LNCaP clone FGC (cell line): ENCODE data around the gene GSTA1.
"Not testable (repeated sequence)": the region's sequence is repeated elsewhere in the genome, so short reads cannot be mapped to it uniquely, and the experiment has no call there.

Experiments used
- DNase-seq: peaks from one replicate; pipeline ENCODE4 v3.0.0-alpha.2; 2011; ENCODE audit warnings: low read depth
- H3K4me3 ChIP-seq: 2 replicates; pipeline ENCODE4 v1.5.1; 2011; ENCODE audit warnings: mild to moderate bottlenecking, low read depth, low read length, control low read depth
- TF ChIP-seq, protein P1 (sequence below): IDR thresholded peaks from 2 replicates; pipeline ENCODE4 v1.5.1; 2012; ENCODE audit warnings: mild to moderate bottlenecking; ENCODE audit not compliant: control insufficient read depth, insufficient read depth; ENCODE audit errors: extremely low read depth

The GSTA1 gene

DNA sequence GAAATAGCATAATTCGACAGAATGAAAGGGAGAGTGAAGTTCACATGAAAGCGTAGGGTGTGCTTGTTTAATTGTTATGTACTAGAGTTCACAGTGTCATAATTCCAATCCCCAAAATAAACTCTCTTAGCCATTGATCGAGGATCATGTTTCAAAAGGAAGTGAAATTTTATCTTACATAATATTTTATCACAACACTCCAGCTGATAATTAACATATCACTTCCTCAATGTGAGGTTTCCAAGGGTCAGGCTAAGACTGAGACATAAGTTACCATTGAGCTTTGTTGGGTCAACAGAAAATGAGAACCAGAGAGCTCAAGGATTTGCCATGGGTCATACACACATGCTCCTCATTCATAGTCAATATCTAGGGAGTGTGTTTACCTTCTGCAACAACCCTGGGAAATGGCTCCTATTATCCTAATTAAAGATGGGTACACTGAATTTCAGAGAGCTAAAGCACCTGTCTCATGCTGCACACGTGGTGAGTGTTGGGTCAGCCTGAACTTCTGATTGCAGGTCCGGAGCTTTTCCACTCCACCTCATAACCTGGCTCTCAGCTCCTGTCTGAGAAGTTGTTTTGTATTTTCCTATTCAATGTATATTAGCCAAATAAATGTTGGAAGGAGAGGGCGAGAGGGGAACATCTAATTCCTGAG, 43.4 kb downstream of the GSTA1 start:
- no peak for DNase-seq
- TF ChIP-seq, protein P1, sequence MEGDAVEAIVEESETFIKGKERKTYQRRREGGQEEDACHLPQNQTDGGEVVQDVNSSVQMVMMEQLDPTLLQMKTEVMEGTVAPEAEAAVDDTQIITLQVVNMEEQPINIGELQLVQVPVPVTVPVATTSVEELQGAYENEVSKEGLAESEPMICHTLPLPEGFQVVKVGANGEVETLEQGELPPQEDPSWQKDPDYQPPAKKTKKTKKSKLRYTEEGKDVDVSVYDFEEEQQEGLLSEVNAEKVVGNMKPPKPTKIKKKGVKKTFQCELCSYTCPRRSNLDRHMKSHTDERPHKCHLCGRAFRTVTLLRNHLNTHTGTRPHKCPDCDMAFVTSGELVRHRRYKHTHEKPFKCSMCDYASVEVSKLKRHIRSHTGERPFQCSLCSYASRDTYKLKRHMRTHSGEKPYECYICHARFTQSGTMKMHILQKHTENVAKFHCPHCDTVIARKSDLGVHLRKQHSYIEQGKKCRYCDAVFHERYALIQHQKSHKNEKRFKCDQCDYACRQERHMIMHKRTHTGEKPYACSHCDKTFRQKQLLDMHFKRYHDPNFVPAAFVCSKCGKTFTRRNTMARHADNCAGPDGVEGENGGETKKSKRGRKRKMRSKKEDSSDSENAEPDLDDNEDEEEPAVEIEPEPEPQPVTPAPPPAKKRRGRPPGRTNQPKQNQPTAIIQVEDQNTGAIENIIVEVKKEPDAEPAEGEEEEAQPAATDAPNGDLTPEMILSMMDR, result no peak

DNA sequence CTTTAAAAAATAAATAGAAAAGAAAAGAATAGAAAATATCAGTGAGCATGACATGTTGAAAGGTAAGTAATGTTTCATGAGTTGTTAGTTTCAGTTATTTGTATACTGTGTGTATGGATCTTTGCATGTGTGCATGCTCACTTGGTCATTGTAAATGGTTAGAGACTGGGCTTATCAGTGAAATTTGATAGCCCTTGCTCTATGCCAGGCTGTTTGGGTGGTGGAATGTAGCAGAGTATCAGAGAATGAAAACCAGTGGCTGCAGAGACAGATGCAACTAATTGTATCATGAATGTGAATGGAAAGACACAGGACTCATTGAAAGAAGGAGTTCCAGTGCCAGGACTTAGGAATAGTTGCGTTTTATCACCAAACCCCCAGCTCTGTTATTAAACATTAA, 44.5 kb downstream of the GSTA1 start:
- H3K4me3 ChIP-seq, result no peak overlapping the region
- DNase-seq, result no peak
- TF ChIP-seq, protein P1, result no peak

More for the DNA sequence above, 43.4 kb downstream of the GSTA1 start:
- no peak overlapping the region for H3K4me3 ChIP-seq

DNA sequence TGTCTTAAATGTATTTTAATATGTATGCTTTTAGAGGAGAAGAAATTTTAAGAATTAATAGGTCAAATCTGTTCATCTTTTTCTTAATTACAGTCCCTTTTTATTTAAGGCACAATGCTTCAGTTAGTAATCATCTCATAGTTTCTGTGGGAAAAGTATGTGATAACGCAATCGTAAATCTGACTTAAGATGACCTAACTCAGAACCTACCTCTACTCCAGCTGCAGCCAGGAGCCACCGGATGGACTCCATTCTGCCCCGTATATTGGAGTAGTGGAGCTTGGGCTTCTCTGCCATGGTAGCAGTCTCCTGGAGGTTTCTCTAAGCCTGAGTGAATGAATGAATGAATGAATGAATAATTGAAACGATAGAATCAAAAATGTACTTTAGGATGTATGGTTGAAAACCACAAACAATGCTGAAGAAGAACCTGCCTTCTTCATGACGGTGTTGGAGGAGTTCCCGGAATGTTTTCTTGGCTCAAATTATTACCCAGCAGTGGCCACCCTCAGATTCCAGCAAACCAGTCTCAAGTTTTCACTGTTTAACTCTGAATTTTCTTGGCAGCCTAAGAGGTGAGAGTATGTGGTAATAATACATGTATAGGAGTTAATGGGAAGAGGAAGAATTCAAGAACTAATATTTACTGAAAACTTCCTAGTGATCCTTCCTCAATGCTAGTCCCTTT, 45.8 kb downstream of the GSTA1 start:
- not testable (repeated sequence) for H3K4me3 ChIP-seq, DNase-seq

DNA sequence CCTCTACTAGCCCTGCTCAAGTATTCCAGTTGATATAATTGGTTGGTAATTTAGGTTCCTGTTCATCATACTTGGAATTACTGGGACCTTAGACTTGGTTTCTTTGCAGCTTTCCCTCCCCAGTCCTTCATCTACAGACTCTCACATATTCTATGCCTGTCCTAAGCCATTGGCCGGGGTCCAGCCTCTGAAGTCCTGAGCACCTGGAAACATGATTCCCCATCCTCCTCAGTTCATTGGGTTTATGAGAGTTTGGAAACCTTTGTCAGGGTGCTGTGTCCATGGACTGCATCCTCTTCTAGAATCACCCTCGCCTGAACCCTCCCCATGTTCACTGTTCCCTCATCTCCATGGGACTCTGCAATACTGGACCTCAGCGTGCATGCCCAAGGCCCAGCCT, 49.2 kb downstream of the GSTA1 start:
- DNase-seq, result no peak
- H3K4me3 ChIP-seq, result no peak overlapping the region

DNA sequence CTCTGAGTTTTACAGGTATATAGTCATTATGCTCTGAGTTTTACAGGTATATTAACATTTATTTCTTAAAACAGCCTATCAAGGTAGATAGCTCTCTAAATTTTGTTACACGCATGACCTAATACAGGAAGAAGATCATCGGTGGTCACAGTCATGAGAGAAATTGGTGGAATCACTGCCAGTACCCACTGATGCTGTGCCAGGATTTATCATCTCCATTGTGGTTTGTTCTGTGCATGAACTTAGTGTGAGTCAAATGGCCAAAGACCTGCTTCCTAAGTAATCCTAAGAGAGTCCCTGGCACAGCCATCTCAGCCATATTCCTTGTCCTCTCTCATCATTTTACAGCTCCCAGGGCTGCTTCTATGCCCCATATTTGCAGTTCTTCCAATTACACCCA, 50.5 kb downstream of the GSTA1 start:
- not testable (repeated sequence) for DNase-seq, H3K4me3 ChIP-seq

More for the DNA sequence above, 49.2 kb downstream of the GSTA1 start:
- TF ChIP-seq, protein P1, result no peak

DNA sequence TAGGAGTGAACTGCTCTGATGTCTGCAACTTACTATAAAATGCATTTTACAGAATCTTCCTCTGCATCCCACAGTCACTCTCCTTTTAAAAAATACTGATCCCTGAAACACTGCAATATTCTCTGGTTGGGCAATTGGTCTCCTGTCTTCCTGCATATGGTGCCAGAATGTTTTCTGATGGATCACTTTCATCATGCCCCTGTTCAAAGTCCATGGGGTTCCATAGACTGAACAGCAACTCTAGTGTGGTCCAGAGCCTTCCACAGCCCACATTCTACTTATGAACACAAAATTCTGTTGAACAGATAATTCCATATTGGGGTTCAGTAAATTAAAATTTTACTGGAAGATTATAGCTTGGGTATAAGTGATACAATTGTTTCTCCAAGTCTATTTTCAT, 51.3 kb downstream of the GSTA1 start:
- H3K4me3 ChIP-seq, result no peak overlapping the region
- no peak for DNase-seq

DNA sequence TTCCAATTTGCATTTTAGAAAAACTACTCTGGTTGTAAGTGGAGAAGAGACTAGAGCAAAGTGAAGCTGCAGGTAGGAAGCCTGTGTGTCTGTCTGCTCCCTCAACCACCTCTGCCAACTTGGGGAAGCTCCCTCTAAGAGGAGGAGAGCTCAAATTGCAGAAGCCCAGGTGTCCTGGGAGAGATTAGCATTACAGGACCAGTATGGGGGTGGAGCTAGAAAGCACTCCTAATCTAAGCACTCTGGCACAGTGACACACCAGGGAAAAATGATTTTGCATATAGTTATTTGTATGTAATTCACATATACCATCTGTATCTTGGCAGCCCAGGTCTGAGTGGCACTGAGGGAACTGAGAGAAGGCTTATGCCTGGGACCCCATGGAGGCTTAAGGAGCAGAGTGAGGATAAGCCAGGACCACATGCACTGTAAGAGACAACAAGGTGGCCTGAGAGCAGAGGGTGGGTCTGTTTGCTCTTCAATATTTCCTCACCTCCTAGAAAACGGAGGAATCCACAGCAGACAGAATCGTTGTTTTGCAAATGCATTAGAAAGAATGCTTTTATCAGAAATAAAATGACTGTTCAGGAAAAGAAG, 54.0 kb downstream of the GSTA1 start:
- no peak for DNase-seq
- no peak overlapping the region for H3K4me3 ChIP-seq
- TF ChIP-seq, protein P1, result no peak

More for the DNA sequence above, 51.3 kb downstream of the GSTA1 start:
- TF ChIP-seq, protein P1, result no peak

DNA sequence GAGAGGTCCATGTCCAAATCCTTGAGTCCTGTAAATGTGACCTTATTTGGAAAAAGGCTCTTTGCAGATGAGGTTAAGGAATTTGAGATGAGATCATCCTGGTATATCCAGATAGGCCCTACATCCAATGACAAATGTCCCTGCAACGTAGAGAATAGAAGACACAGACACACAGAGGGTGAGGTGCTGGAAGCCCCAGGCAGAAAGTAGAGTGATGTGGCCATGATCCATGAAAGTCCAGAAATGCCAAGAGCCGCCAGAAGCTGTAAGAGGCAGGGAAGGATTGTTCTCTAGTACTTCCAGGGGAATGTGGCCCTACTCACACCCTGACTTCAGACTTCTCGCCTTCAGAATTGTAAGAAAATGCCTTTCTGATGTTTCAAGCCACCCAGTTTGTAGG, 56.3 kb downstream of the GSTA1 start:
- not testable (repeated sequence) for H3K4me3 ChIP-seq, DNase-seq
